Measurements from ENCODE around the gene XAB2. TPM values are rescaled to one million over a fixed set of nuclear protein-coding genes. Genes with fewer than 3 reads are reported as not detected.

XAB2 gene
- total RNA-seq, 2 experiments from 2014 or later: 118 to 121 TPM

DNA sequence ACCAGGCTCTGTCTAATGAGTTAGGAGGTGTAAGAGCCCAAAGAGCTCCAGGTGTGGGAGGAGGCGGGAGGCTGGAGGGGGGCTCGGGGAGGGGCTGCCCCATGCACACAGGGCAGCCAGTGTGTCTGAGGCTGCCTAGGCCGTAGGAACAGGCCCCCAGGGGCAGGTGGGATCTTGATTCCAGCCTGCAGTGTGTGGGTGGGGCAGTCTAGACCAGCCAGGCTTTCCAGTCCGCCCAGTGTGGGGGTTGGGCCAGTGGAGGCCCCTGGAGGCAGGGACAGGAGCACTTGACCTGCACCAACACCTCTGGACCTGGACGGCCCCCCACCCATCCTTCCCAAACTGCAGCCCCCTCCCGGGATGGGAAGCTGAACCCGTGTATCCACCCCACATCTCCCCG lies 39.1 kb downstream of the XAB2 start:
- TF ChIP-seq, protein P1, sequence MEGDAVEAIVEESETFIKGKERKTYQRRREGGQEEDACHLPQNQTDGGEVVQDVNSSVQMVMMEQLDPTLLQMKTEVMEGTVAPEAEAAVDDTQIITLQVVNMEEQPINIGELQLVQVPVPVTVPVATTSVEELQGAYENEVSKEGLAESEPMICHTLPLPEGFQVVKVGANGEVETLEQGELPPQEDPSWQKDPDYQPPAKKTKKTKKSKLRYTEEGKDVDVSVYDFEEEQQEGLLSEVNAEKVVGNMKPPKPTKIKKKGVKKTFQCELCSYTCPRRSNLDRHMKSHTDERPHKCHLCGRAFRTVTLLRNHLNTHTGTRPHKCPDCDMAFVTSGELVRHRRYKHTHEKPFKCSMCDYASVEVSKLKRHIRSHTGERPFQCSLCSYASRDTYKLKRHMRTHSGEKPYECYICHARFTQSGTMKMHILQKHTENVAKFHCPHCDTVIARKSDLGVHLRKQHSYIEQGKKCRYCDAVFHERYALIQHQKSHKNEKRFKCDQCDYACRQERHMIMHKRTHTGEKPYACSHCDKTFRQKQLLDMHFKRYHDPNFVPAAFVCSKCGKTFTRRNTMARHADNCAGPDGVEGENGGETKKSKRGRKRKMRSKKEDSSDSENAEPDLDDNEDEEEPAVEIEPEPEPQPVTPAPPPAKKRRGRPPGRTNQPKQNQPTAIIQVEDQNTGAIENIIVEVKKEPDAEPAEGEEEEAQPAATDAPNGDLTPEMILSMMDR (IDR thresholded peaks at IDR 0.05): no peak
- Mint-ChIP-seq H3K4me3 (no peak overlapping the region), H3K27me3 (peaks cover 25% of the 10 kb centered on the region), H3K27ac (no peak overlapping the region), H3K36me3 (ENCODE audit: low read depth) (no peaks in the 10 kb centered on the region), H3K9me3 (no peaks in the 10 kb centered on the region), H3K4me1 (ENCODE audit: low read depth) (peaks cover 3% of the 10 kb centered on the region)
- H3K4me1 ChIP-seq (ENCODE audit: insufficient read depth, low read length): peaks cover under 1% of the 10 kb centered on the region
- no peak overlapping the region for H3K27ac ChIP-seq (ENCODE audit: low read depth in 1 of 2, low read length in 2 of 2)
- DNase-seq: no peak
- ChIA-PET POLR2A (no interaction called here), CTCF (no interaction called here)
- H3K4me3 ChIP-seq (ENCODE audit: low read length): no peak overlapping the region
- H3K9me3 ChIP-seq (ENCODE audit: control insufficient read depth in 1 of 2, insufficient read depth in 1 of 2, low read length in 2 of 2): no peaks in the 10 kb centered on the region
- no peak for ATAC-seq (ENCODE audit: poor library complexity)
- intact Hi-C loops (cut with DNase I, micrococcal nuclease): no loop called here
- peaks cover 10 to 11% of the 10 kb centered on the region in 2 experiments for H3K27me3 ChIP-seq (ENCODE audit: control insufficient read depth in 1 of 2, insufficient read depth in 2 of 2, low read length in 2 of 2)
- no peaks in the 10 kb centered on the region for H3K36me3 ChIP-seq (ENCODE audit: insufficient read depth, low read length)

DNA sequence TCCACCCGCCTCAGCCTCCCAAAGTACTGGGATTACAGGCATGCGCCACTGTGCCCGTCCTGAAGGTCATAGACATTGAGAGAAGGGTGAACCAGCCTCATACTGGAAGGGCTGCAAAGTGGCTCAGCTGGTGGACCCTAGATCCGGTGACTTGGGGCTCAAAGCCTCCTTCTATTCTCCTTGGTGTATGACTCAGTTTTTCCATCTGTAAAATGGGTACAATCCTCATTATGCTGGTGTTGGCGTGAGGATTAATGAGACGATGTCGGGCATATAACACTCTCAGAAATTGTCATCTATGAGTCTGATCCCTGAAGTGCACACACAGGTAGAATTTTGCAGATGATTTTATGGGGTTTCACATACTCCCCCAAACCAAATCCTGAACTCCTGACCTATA lies 39.5 kb downstream of the XAB2 start:
- intact Hi-C loops (cut with DNase I, micrococcal nuclease): no loop called here
- ATAC-seq (ENCODE audit: poor library complexity) (no peak), DNase-seq (no peak)
- Histone ChIP-seq H3K4me1 (ENCODE audit: insufficient read depth, low read length) (no peaks in the 10 kb centered on the region), H3K36me3 (ENCODE audit: insufficient read depth, low read length) (no peaks in the 10 kb centered on the region), H3K9me3 (ENCODE audit: control insufficient read depth in 1 of 2, insufficient read depth in 1 of 2, low read length in 2 of 2) (no peaks in the 10 kb centered on the region), H3K27me3 (ENCODE audit: control insufficient read depth in 1 of 2, insufficient read depth in 2 of 2, low read length in 2 of 2) (peaks cover 7 to 9% of the 10 kb centered on the region in 2 experiments), H3K4me3 (ENCODE audit: low read length) (no peak overlapping the region), H3K27ac (ENCODE audit: low read depth in 1 of 2, low read length in 2 of 2) (no peak overlapping the region)
- Mint-ChIP-seq H3K27ac (no peak overlapping the region), H3K36me3 (ENCODE audit: low read depth) (no peaks in the 10 kb centered on the region), H3K27me3 (peaks cover 21% of the 10 kb centered on the region), H3K4me3 (no peak overlapping the region), H3K4me1 (ENCODE audit: low read depth) (no peaks in the 10 kb centered on the region), H3K9me3 (no peaks in the 10 kb centered on the region)
- POLR2A ChIA-PET: no interaction called here
- CTCF ChIA-PET: no interaction called here
- TF ChIP-seq, protein P1 (IDR thresholded peaks at IDR 0.05): no peak

DNA sequence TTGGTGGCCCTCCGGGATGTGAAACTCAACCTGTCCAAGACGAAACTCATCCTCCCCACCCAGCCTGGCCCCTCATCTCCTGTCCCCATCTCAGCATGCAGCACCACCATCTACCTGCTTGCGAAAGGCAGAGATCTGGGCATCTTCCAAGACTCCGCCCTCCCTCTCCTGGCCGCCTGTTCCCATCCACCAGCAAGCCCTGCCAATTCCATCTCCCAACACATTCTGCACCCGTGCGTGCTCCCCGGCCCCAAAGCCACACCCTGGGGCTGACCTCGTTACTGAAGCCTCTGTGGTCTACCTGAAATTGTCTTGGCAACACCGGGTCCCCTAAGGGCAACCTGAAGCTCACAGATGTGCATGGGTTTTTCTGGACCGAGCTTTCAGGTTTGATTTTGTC lies 46.9 kb downstream of the XAB2 start:
- Histone ChIP-seq H3K36me3 (ENCODE audit: insufficient read depth, low read length) (no peaks in the 10 kb centered on the region), H3K4me1 (ENCODE audit: insufficient read depth, low read length) (no peaks in the 10 kb centered on the region), H3K4me3 (ENCODE audit: low read length) (no peak overlapping the region), H3K9me3 (ENCODE audit: control insufficient read depth in 1 of 2, insufficient read depth in 1 of 2, low read length in 2 of 2) (no peaks in the 10 kb centered on the region), H3K27ac (ENCODE audit: low read depth in 1 of 2, low read length in 2 of 2) (no peak overlapping the region), H3K27me3 (ENCODE audit: control insufficient read depth in 1 of 2, insufficient read depth in 2 of 2, low read length in 2 of 2) (no peaks in the 10 kb centered on the region)
- TF ChIP-seq, protein P1 (IDR thresholded peaks at IDR 0.05): no peak
- ChIA-PET CTCF (interaction anchor here (1.0 kb wide), 1 partner anchor 14 kb away, joined by 3 read pairs; no protein-coding TSS in a partner anchor), POLR2A (no interaction called here)
- H3K36me3 Mint-ChIP-seq (ENCODE audit: low read depth): no peaks in the 10 kb centered on the region
- no peak overlapping the region for H3K4me3 Mint-ChIP-seq
- DNase-seq: no peak
- no peak overlapping the region for H3K27ac Mint-ChIP-seq
- intact Hi-C loops (cut with DNase I, micrococcal nuclease): no loop called here
- H3K4me1 Mint-ChIP-seq (ENCODE audit: low read depth): no peaks in the 10 kb centered on the region
- H3K27me3 Mint-ChIP-seq: no peaks in the 10 kb centered on the region
- no peak for ATAC-seq (ENCODE audit: poor library complexity)
- H3K9me3 Mint-ChIP-seq: no peaks in the 10 kb centered on the region

Data from CD4-positive, alpha-beta T cell (primary cell).